ENCODE measurements around the gene STK10.

DNA sequence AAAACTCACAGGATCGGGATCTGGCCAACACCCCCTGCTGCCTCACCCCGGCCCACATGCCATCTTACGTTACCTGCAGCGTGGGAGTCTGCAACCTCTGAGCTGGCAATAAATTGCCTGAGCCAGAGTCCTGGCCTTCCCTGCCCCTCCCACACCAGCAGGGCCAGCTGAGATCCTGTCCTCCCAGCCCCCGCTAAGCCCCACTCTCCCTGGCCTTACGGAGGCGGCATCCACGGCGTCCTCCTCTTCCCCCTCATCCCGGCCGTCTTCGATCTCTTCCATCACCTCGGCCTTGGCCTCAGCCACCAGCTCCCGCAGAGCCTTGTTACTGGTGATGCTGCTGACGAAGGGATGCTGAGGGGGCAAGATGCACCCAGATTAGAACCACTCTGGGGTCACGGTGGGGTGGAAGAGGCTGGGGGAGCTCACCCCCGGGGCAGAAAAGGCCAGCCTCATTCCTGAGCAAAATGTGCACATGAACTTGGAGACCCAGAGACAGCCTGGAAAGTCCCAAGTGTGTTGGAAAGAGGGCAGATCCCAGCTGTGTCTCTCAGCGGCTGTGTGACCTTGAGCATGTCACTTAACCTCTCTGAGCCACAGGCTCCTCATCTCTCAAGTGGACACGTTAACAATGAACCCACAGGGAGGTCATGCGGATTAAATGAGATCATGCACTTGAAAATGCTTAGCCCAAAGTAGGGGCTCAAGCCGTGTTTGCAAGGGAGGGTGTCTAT is 91.7 kb downstream of the STK10 start:
- TF ChIP-seq, protein P1, sequence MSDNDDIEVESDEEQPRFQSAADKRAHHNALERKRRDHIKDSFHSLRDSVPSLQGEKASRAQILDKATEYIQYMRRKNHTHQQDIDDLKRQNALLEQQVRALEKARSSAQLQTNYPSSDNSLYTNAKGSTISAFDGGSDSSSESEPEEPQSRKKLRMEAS (IDR thresholded peaks at IDR 0.05), result no peak
- TF ChIP-seq, protein P2, sequence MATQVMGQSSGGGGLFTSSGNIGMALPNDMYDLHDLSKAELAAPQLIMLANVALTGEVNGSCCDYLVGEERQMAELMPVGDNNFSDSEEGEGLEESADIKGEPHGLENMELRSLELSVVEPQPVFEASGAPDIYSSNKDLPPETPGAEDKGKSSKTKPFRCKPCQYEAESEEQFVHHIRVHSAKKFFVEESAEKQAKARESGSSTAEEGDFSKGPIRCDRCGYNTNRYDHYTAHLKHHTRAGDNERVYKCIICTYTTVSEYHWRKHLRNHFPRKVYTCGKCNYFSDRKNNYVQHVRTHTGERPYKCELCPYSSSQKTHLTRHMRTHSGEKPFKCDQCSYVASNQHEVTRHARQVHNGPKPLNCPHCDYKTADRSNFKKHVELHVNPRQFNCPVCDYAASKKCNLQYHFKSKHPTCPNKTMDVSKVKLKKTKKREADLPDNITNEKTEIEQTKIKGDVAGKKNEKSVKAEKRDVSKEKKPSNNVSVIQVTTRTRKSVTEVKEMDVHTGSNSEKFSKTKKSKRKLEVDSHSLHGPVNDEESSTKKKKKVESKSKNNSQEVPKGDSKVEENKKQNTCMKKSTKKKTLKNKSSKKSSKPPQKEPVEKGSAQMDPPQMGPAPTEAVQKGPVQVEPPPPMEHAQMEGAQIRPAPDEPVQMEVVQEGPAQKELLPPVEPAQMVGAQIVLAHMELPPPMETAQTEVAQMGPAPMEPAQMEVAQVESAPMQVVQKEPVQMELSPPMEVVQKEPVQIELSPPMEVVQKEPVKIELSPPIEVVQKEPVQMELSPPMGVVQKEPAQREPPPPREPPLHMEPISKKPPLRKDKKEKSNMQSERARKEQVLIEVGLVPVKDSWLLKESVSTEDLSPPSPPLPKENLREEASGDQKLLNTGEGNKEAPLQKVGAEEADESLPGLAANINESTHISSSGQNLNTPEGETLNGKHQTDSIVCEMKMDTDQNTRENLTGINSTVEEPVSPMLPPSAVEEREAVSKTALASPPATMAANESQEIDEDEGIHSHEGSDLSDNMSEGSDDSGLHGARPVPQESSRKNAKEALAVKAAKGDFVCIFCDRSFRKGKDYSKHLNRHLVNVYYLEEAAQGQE (IDR thresholded peaks at IDR 0.05; ENCODE audit: low read depth), result no peak
- no peak for TF ChIP-seq CEBPB (IDR thresholded peaks at IDR 0.05)

Data from Ishikawa (cell line).